H9 (cell line): ENCODE data around the gene TBCB. TPM values are rescaled to one million over a fixed set of nuclear protein-coding genes. Genes with fewer than 3 reads are reported as not detected.

Experiments used
- DNase-seq: peaks from one replicate; pipeline ENCODE4 v3.0.0-alpha.2; 2017
- H2AFZ ChIP-seq: one replicate; pipeline ENCODE4 v1.6.1; 2013; ENCODE audit warnings: mild to moderate bottlenecking, low read length, control low read depth, moderate library complexity
- H2AK5ac ChIP-seq: 2 replicates; pipeline ENCODE4 v1.6.1; 2013; ENCODE audit warnings: low read length, control low read depth, mixed read lengths; ENCODE audit not compliant: insufficient read length
- H2BK120ac ChIP-seq: one replicate; pipeline ENCODE4 v1.6.1; 2013; ENCODE audit warnings: low read depth, mild to moderate bottlenecking, low read length, control low read depth, inconsistent platforms; ENCODE audit not compliant: poor library complexity, severe bottlenecking
- H2BK12ac ChIP-seq: 2 replicates; pipeline ENCODE4 v1.6.1; 2013; ENCODE audit warnings: low read length, control low read depth, mixed read lengths, low read depth; ENCODE audit not compliant: insufficient read length
- H2BK15ac ChIP-seq: 2 replicates; pipeline ENCODE4 v1.6.1; 2013; ENCODE audit warnings: low read depth, low read length, control low read depth
- H2BK20ac ChIP-seq: one replicate; pipeline ENCODE4 v1.6.1; 2013; ENCODE audit warnings: low read depth, mild to moderate bottlenecking, low read length, control low read depth, inconsistent platforms; ENCODE audit not compliant: poor library complexity, severe bottlenecking
- H2BK5ac ChIP-seq: 2 replicates; pipeline ENCODE4 v1.6.1; 2013; ENCODE audit warnings: low read length, control low read depth, mixed read lengths; ENCODE audit not compliant: insufficient read length
- H3K14ac ChIP-seq: 2 replicates; pipeline ENCODE4 v1.6.1; 2013; ENCODE audit warnings: low read length, control low read depth; ENCODE audit not compliant: insufficient read depth
- H3K18ac ChIP-seq: 2 replicates; pipeline ENCODE4 v1.6.1; 2013; ENCODE audit warnings: low read depth, mild to moderate bottlenecking, mixed read lengths, low read length, control low read depth; ENCODE audit not compliant: insufficient read length
- H3K23ac ChIP-seq: 2 replicates; pipeline ENCODE4 v1.6.1; 2013; ENCODE audit warnings: low read length, control low read depth, mixed read lengths, low read depth; ENCODE audit not compliant: insufficient read length
- H3K23me2 ChIP-seq: 2 replicates; pipeline ENCODE4 v1.6.1; 2013; ENCODE audit warnings: low read depth, mild to moderate bottlenecking, mixed read lengths, low read length, control low read depth; ENCODE audit not compliant: insufficient read length, poor library complexity, severe bottlenecking
- H3K27ac ChIP-seq: 2 replicates; pipeline ENCODE4 v1.5.1; 2013; ENCODE audit warnings: low read length, control low read depth, mixed read lengths, low read depth; ENCODE audit not compliant: insufficient read length
- H3K27me3 ChIP-seq: 2 replicates; pipeline ENCODE4 v1.6.1; 2013; ENCODE audit warnings: low read length, control low read depth, inconsistent platforms; ENCODE audit not compliant: insufficient read depth
- H3K4ac ChIP-seq: 2 replicates; pipeline ENCODE4 v1.6.1; 2013; ENCODE audit warnings: low read depth, mild to moderate bottlenecking, control low read depth, inconsistent platforms, low read length, moderate library complexity
- H3K4me1 ChIP-seq: 2 replicates; pipeline ENCODE4 v1.6.1; 2013; ENCODE audit warnings: low read length, control low read depth, inconsistent platforms; ENCODE audit not compliant: insufficient read depth
- H3K4me2 ChIP-seq: 2 replicates; pipeline ENCODE4 v1.6.1; 2013; ENCODE audit warnings: low read length, control low read depth, mixed read lengths; ENCODE audit not compliant: insufficient read length, insufficient read depth
- H3K56ac ChIP-seq: 2 replicates; pipeline ENCODE4 v1.6.1; 2013; ENCODE audit warnings: low read depth, mild to moderate bottlenecking, mixed read lengths, low read length, control low read depth; ENCODE audit not compliant: insufficient read length
- H3K79me1 ChIP-seq: 2 replicates; pipeline ENCODE4 v1.6.1; 2013; ENCODE audit warnings: low read depth, mild to moderate bottlenecking, moderate library complexity, low read length, control low read depth, inconsistent platforms; ENCODE audit not compliant: insufficient read depth, poor library complexity, severe bottlenecking
- H3K79me2 ChIP-seq: 2 replicates; pipeline ENCODE4 v1.6.1; 2013; ENCODE audit warnings: low read length, control low read depth, inconsistent platforms; ENCODE audit not compliant: insufficient read depth
- H3K9ac ChIP-seq: 2 replicates; pipeline ENCODE4 v1.6.1; 2013; ENCODE audit warnings: low read length, control low read depth, mixed read lengths; ENCODE audit not compliant: insufficient read length; ENCODE audit errors: extremely low read depth
- H3K9me3 ChIP-seq: one replicate; pipeline ENCODE4 v1.6.1; 2013; ENCODE audit warnings: low read depth, low read length, inconsistent platforms; ENCODE audit not compliant: control insufficient read depth
- H3T11ph ChIP-seq: one replicate; pipeline ENCODE4 v1.6.1; 2013; ENCODE audit warnings: mild to moderate bottlenecking, low read length, control low read depth, inconsistent platforms
- H4K20me1 ChIP-seq: one replicate; pipeline ENCODE4 v1.6.1; 2013; ENCODE audit not compliant: control insufficient read depth, insufficient read length, insufficient read depth
- H4K5ac ChIP-seq: 2 replicates; pipeline ENCODE4 v1.6.1; 2013; ENCODE audit warnings: low read depth, mild to moderate bottlenecking, mixed read lengths, low read length, control low read depth; ENCODE audit not compliant: insufficient read length
- H4K8ac ChIP-seq: replicated peaks from 2 replicates; pipeline ENCODE4 v1.6.1; 2013; ENCODE audit warnings: low read length, control low read depth, mixed read lengths, low read depth; ENCODE audit not compliant: insufficient read length
- H4K91ac ChIP-seq: 2 replicates; pipeline ENCODE4 v1.6.1; 2013; ENCODE audit warnings: low read depth, mild to moderate bottlenecking, moderate library complexity, mixed read lengths, low read length, control low read depth; ENCODE audit not compliant: insufficient read length
- H3K27ac Mint-ChIP-seq, 3 experiments: 2 replicates in 2 of 3; 3 replicates in 1 of 3; pipeline ENCODE4 v1.8.0; 2020 to 2021; ENCODE audit warnings: mixed read lengths in 3 of 3, mild to moderate bottlenecking in 1 of 3, moderate library complexity in 1 of 3
- H3K27me3 Mint-ChIP-seq: 2 replicates; pipeline ENCODE4 v1.8.0; 2021; ENCODE audit warnings: low read depth, mild to moderate bottlenecking, moderate library complexity, mixed read lengths
- H3K36me3 Mint-ChIP-seq, 3 experiments: 2 replicates in 2 of 3; 3 replicates in 1 of 3; pipeline ENCODE4 v1.8.0; 2020 to 2021; ENCODE audit warnings: low read depth in 3 of 3, mixed read lengths in 3 of 3; ENCODE audit not compliant: insufficient read depth in 1 of 3
- H3K4me1 Mint-ChIP-seq, 2 experiments: 2 replicates each; pipeline ENCODE4 v1.8.0; 2020; ENCODE audit warnings: mixed read lengths in 2 of 2
- H3K4me3 Mint-ChIP-seq, 2 experiments: 2 replicates in 1 of 2; 3 replicates in 1 of 2; pipeline ENCODE4 v1.8.0; 2020 to 2021; ENCODE audit warnings: mild to moderate bottlenecking in 2 of 2, mixed read lengths in 2 of 2, moderate library complexity in 1 of 2
- H3K9me3 Mint-ChIP-seq, 2 experiments: 2 replicates in 1 of 2; 3 replicates in 1 of 2; pipeline ENCODE4 v1.8.0; 2020; ENCODE audit warnings: mild to moderate bottlenecking in 2 of 2, mixed read lengths in 2 of 2, moderate library complexity in 1 of 2
- WGBS: extraction: QIAGEN DNeasy Blood & Tissue Kit; methylation state at CpG from one replicate; pipeline ENCODE4 v1.1.7; 2013; ENCODE audit warnings: missing lambda C conversion rate, low lambda C conversion rate, mixed read lengths; ENCODE audit not compliant: insufficient read length; ENCODE audit errors: extremely low coverage; 5-methylcytosine and 5-hydroxymethylcytosine counted together
- total RNA-seq: library from RNA; stranded (reverse); gene quantifications from 2 replicates; pipeline ENCODE4 v1.2.1, GENCODE V29; 2021
- TF ChIP-seq, protein P1 (sequence below): fragments of 200-600 bp; sonication (generic); conservative IDR thresholded peaks from 3 replicates; pipeline ENCODE4 v1.8.0; 2021; ENCODE audit warnings: antibody characterized with exemption, mild to moderate bottlenecking

TBCB gene
- total RNA-seq, 1 experiment from 2014 or later = 216 TPM

DNA sequence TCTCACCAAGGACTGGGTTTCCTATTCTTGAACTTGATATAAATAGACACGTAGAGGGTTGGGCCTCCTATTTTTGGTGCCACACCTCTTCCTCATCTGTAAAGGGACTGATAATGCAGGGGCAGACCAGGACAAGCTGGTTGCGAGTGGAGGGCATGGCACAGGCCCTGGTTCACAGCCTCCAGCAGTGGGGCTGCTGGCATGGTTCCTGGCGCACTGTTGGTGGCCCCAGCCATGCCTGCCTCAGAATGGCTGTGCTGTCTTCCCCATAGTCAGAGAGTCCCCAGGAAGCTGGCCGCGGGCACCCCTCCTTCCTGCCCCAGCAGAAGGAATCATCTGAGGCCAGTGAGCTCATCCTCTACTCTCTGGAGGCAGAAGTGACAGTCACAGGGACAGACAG is 14.8 kb upstream of the TBCB start:
- H3K79me1 ChIP-seq = no peaks in the 10 kb centered on the region
- Mint-ChIP-seq H3K4me3 (no peak overlapping the region), H3K9me3 (no peaks in the 10 kb centered on the region), H3K27me3 (no peaks in the 10 kb centered on the region), H3K27ac (no peak overlapping the region), H3K36me3 (peaks cover 29 to 73% (median 62%) of the 10 kb centered on the region in 3 experiments), H3K4me1 (no peaks in the 10 kb centered on the region)
- H2BK20ac ChIP-seq = no peak overlapping the region
- no peaks in the 10 kb centered on the region for H3K27me3 ChIP-seq
- H3K18ac ChIP-seq = no peak overlapping the region
- H3K23me2 ChIP-seq = no peaks in the 10 kb centered on the region
- no peak overlapping the region for H4K91ac ChIP-seq
- no peak overlapping the region for H3K4me2 ChIP-seq
- H2BK12ac ChIP-seq = no peak overlapping the region
- H3K56ac ChIP-seq = no peak overlapping the region
- no peaks in the 10 kb centered on the region for H4K20me1 ChIP-seq
- no peak overlapping the region for H2AK5ac ChIP-seq
- no peak overlapping the region for H2BK120ac ChIP-seq
- no peaks in the 10 kb centered on the region for H3K9me3 ChIP-seq
- no peak overlapping the region for H2BK5ac ChIP-seq
- TF ChIP-seq, protein P1, sequence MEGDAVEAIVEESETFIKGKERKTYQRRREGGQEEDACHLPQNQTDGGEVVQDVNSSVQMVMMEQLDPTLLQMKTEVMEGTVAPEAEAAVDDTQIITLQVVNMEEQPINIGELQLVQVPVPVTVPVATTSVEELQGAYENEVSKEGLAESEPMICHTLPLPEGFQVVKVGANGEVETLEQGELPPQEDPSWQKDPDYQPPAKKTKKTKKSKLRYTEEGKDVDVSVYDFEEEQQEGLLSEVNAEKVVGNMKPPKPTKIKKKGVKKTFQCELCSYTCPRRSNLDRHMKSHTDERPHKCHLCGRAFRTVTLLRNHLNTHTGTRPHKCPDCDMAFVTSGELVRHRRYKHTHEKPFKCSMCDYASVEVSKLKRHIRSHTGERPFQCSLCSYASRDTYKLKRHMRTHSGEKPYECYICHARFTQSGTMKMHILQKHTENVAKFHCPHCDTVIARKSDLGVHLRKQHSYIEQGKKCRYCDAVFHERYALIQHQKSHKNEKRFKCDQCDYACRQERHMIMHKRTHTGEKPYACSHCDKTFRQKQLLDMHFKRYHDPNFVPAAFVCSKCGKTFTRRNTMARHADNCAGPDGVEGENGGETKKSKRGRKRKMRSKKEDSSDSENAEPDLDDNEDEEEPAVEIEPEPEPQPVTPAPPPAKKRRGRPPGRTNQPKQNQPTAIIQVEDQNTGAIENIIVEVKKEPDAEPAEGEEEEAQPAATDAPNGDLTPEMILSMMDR = no peak
- H3K79me2 ChIP-seq = no peaks in the 10 kb centered on the region
- no peak overlapping the region for H3K27ac ChIP-seq
- DNase-seq = no peak
- no peak overlapping the region for H4K5ac ChIP-seq
- no peak overlapping the region for H3K14ac ChIP-seq
- H3K4ac ChIP-seq = no peak overlapping the region
- H3K9ac ChIP-seq = no peak overlapping the region
- H3K4me1 ChIP-seq = no peaks in the 10 kb centered on the region
- no peak overlapping the region for H3T11ph ChIP-seq
- no CpG with 5 or more reads among the region's 5 CpGs for WGBS
- no peak overlapping the region for H4K8ac ChIP-seq
- no peak overlapping the region for H3K23ac ChIP-seq
- no peak overlapping the region for H2AFZ ChIP-seq
- no peak overlapping the region for H2BK15ac ChIP-seq
